MM.1S (cell line): ENCODE results near the gene TTL.

Experiments
- CTCF ChIP-seq: fragments of 300-600 bp; sonication (generic); IDR thresholded peaks from 2 replicates; pipeline ENCODE4 v1.5.1; 2016; ENCODE audit warnings: antibody characterized with exemption, low read length, mixed read lengths
- EZH2 ChIP-seq: fragments of 300-600 bp; sonication (generic); optimal IDR thresholded peaks from 2 replicates; pipeline ENCODE3; 2017; ENCODE audit warnings: low read depth, mild to moderate bottlenecking, antibody characterized with exemption, low read length, mixed read lengths

- TF ChIP-seq CTCF (no peak), EZH2 (no peak)
Observed at GRCh38 chr2:112482309-112483041, 519 bp downstream of the TTL start.
